B cell (primary cell): ENCODE measurements around the gene FOXD3. TPM values are rescaled to one million over a fixed set of nuclear protein-coding genes. Genes with fewer than 3 reads are reported as not detected.

Experiments used
- ATAC-seq: fragments of 200-7000 bp; cut with Tn5 transposase; one replicate; pipeline ENCODE4 v1.10.0; 2021; ENCODE audit warnings: low read depth, mild to moderate bottlenecking, moderate number of reproducible peaks, moderate library complexity
- CTCF ChIA-PET: fragments of 350-600 bp; sonication (Branson Sonifier 250); formaldehyde crosslinking; loops from one replicate; lab custom pipeline; 2021; ENCODE audit warnings: antibody characterized with exemption, inconsistent platforms; lab: Charles Lee
- POLR2A ChIA-PET: fragments of 350-600 bp; sonication (Branson Sonifier 250); formaldehyde crosslinking; loops from one replicate; lab custom pipeline; 2021; ENCODE audit warnings: antibody characterized with exemption; lab: Charles Lee
- DNase-seq: peaks from one replicate; pipeline ENCODE4 v3.0.0; 2013
- H2AFZ ChIP-seq: 2 replicates; pipeline ENCODE4 v1.6.1; 2012; ENCODE audit warnings: mild to moderate bottlenecking, low read depth, low read length; ENCODE audit not compliant: insufficient read depth, poor library complexity, severe bottlenecking
- H3K27ac ChIP-seq, 2 donors: 1 replicate in 1 of 2; 2 replicates in 1 of 2; pipeline ENCODE4 v1.5.1; 2012 to 2013; ENCODE audit warnings: low read length in 2 of 2, mild to moderate bottlenecking in 2 of 2, moderate library complexity in 1 of 2
- H3K27me3 ChIP-seq, 4 experiments: fragments of 200-600 bp in 1 of 4; sonication (generic) in 1 of 4; replicated peaks in 1 of 4; 1 replicate in 2 of 4; 2 replicates in 2 of 4; pipeline versions ENCODE4 v1.6.1 to v1.7.0; 2013 to 2016; ENCODE audit warnings: low read length in 3 of 4, mild to moderate bottlenecking in 2 of 4, mixed read lengths in 1 of 4, moderate library complexity in 1 of 4; ENCODE audit not compliant: insufficient read depth in 4 of 4, control insufficient read depth in 3 of 4; ENCODE audit errors: control extremely low read depth in 1 of 4
- H3K36me3 ChIP-seq, 2 experiments: replicated peaks in 1 of 2; 1 replicate in 1 of 2; 2 replicates in 1 of 2; pipeline versions ENCODE4 v1.6.1 to v1.7.1; 2013; ENCODE audit warnings: low read length in 1 of 2; ENCODE audit not compliant: insufficient read depth in 2 of 2, control insufficient read depth in 1 of 2; ENCODE audit errors: control extremely low read depth in 1 of 2, extremely low read depth in 1 of 2
- H3K4me1 ChIP-seq, 2 donors: fragments of 200-600 bp in 1 of 2; sonication (generic) in 1 of 2; 1 replicate in 1 of 2; 2 replicates in 1 of 2; pipeline versions ENCODE4 v1.5.1 to v1.6.1; 2013 to 2017; ENCODE audit warnings: low read length in 2 of 2; ENCODE audit not compliant: control insufficient read depth in 2 of 2, insufficient read depth in 2 of 2
- H3K4me2 ChIP-seq: replicated peaks from 2 replicates; pipeline ENCODE3; 2012; ENCODE audit warnings: mild to moderate bottlenecking, low read depth, low read length; ENCODE audit not compliant: poor library complexity, severe bottlenecking
- H3K4me3 ChIP-seq, 5 experiments: fragments of 200-600 bp in 1 of 5; sonication (generic) in 1 of 5; 1 replicate in 3 of 5; 2 replicates in 2 of 5; pipeline versions ENCODE4 v1.5.1 to v1.7.0; 2011 to 2016; ENCODE audit warnings: low read length in 4 of 5, mild to moderate bottlenecking in 4 of 5, low read depth in 2 of 5, control low read depth in 1 of 5, moderate library complexity in 1 of 5; ENCODE audit not compliant: insufficient read depth in 1 of 5; ENCODE audit errors: control extremely low read depth in 1 of 5, extremely low read depth in 1 of 5
- H3K79me2 ChIP-seq: fragments of 200-600 bp; sonication (generic); one replicate; pipeline ENCODE4 v1.6.0; 2016; ENCODE audit warnings: low read length; ENCODE audit not compliant: control insufficient read depth, insufficient read depth
- H3K9ac ChIP-seq: fragments of 200-600 bp; sonication (generic); 2 replicates; pipeline ENCODE4 v1.6.1; 2017; ENCODE audit warnings: mild to moderate bottlenecking, low read length, moderate library complexity
- H3K9me3 ChIP-seq, 3 donors: one replicate each; pipeline versions ENCODE4 v1.6.1 to v1.7.1; 2013; ENCODE audit warnings: low read length in 2 of 3; ENCODE audit not compliant: control insufficient read depth in 2 of 3, insufficient read depth in 1 of 3; ENCODE audit errors: control extremely low read depth in 1 of 3
- H4K20me1 ChIP-seq: 2 replicates; pipeline ENCODE4 v1.6.0; 2012; ENCODE audit warnings: mild to moderate bottlenecking, low read length; ENCODE audit not compliant: insufficient read depth, control insufficient read depth, poor library complexity, severe bottlenecking
- H3K27ac Mint-ChIP-seq: one replicate; pipeline ENCODE4 v1.8.0; 2021; ENCODE audit warnings: mixed read lengths
- H3K27me3 Mint-ChIP-seq: one replicate; pipeline ENCODE4 v1.8.0; 2021; ENCODE audit warnings: mixed read lengths
- H3K4me1 Mint-ChIP-seq: one replicate; pipeline ENCODE4 v1.8.0; 2021; ENCODE audit warnings: mixed read lengths
- H3K4me3 Mint-ChIP-seq: one replicate; pipeline ENCODE4 v1.8.0; 2021; ENCODE audit warnings: mixed read lengths
- H3K9me3 Mint-ChIP-seq: one replicate; pipeline ENCODE4 v1.8.0; 2022; ENCODE audit warnings: mixed read lengths; ENCODE audit not compliant: insufficient read depth
- CTCF ChIP-seq: fragments of 200-600 bp; IDR thresholded peaks from one replicate; pipeline ENCODE4 v1.8.0; 2022; ENCODE audit warnings: antibody characterized with exemption, mild to moderate bottlenecking
- EZH2 ChIP-seq: IDR thresholded peaks from 2 replicates; pipeline ENCODE4 v1.6.1; 2012; ENCODE audit warnings: borderline replicate concordance, low read depth, mild to moderate bottlenecking, moderate library complexity, low read length; ENCODE audit not compliant: insufficient read depth, poor library complexity, severe bottlenecking
- WGBS: methylation state at CpG from one replicate; pipeline ENCODE4 v1.1.5; 2013; ENCODE audit warnings: missing lambda C conversion rate; ENCODE audit not compliant: insufficient coverage; 5-methylcytosine and 5-hydroxymethylcytosine counted together
- intact Hi-C: fragments of 100-400 bp; cut with micrococcal nuclease; formaldehyde crosslinking; loops from one replicate; pipeline ENCODE4 v1.10.0; 2022
- polyA plus RNA-seq: library from polyadenylated mRNA; depleted of rRNA; stranded (reverse); fragments of >200 nt; gene quantifications from 2 replicates; pipeline ENCODE4 v1.2.3, GENCODE V29; 2012
- total RNA-seq, 2 donors: library from RNA; stranded (reverse); fragments of 120-200 nt in 1 of 2; gene quantifications; 1 replicate in 1 of 2; 2 replicates in 1 of 2; pipeline versions ENCODE4 v1.2.3 to v1.2.4, GENCODE V29; 2013 to 2022

FOXD3 gene
- total and polyA plus RNA-seq, 2 donors (not counting 1 experiment from before 2014, with no cell fraction given): not detected

GRCh38 chr1:63321785-63322113 lies 618 bp upstream of the FOXD3 start:
- Histone ChIP-seq H3K27ac (no peak overlapping the region), H3K4me2 (peak overlapping the region; percentile 89), H3K36me3 (no peaks in the 10 kb centered on the region), H3K27me3 (peaks cover 2 to 82% (median 68%) of the 10 kb centered on the region in 4 experiments), H3K9ac (peak overlapping the region; percentile 53), H2AFZ (peak overlapping the region; percentile 68), H3K9me3 (peaks cover 4 to 81% (median 42%) of the 10 kb centered on the region in 3 donors), H4K20me1 (no peaks in the 10 kb centered on the region), H3K4me3 (peak overlapping the region; percentile 38 to 57 (median 53)), H3K4me1 (peaks cover 57 to 74% of the 10 kb centered on the region in 2 donors), H3K79me2 (no peaks in the 10 kb centered on the region)
- ChIA-PET POLR2A (no interaction called here), CTCF (no interaction called here)
- 0% methylated on average over 5 of the region's 12 CpGs for WGBS
- DNase-seq: no peak
- H3K27me3 Mint-ChIP-seq: peaks cover 62% of the 10 kb centered on the region
- peaks cover 8% of the 10 kb centered on the region for H3K9me3 Mint-ChIP-seq
- ATAC-seq: no peak
- no peak for TF ChIP-seq CTCF
- TF ChIP-seq EZH2: no peak
- H3K4me3 Mint-ChIP-seq: peak overlapping the region; percentile 83
- peaks cover 33% of the 10 kb centered on the region for H3K4me1 Mint-ChIP-seq
- H3K27ac Mint-ChIP-seq: peak overlapping the region; percentile 86
- intact Hi-C loops: loop anchor here (2.0 kb wide), 1 partner anchor 45 kb away; the partner anchor contains the start of gene ALG6

- ChIA-PET CTCF (no interaction called here), POLR2A (no interaction called here)
- Histone ChIP-seq H3K79me2 (no peaks in the 10 kb centered on the region), H3K27me3 (peaks cover 2 to 84% (median 72%) of the 10 kb centered on the region in 4 experiments), H3K36me3 (no peaks in the 10 kb centered on the region), H3K27ac (no peak overlapping the region), H3K9ac (peak overlapping the region; percentile 53), H4K20me1 (no peaks in the 10 kb centered on the region), H2AFZ (peak overlapping the region; percentile 68), H3K4me3 (peak overlapping the region in 4 of 5 experiments; percentile 13 to 57 (median 55)), H3K9me3 (peaks cover 4 to 83% (median 51%) of the 10 kb centered on the region in 3 donors), H3K4me2 (peak overlapping the region; percentile 89), H3K4me1 (peaks cover 52 to 73% of the 10 kb centered on the region in 2 donors)
- peak overlapping the region; percentile 88 for H3K4me3 Mint-ChIP-seq
- peaks cover 65% of the 10 kb centered on the region for H3K27me3 Mint-ChIP-seq
- ATAC-seq: peak; percentile 35
- peak overlapping the region; percentile 87 for H3K27ac Mint-ChIP-seq
- peak; percentile 82 for DNase-seq
- intact Hi-C loops: loop anchor here (2.0 kb wide), 1 partner anchor 44 kb away; the partner anchor contains the start of gene ALG6
- peaks cover 25% of the 10 kb centered on the region for H3K4me1 Mint-ChIP-seq
- WGBS: 8% methylated on average over 104 of the region's 104 CpGs
- H3K9me3 Mint-ChIP-seq: peaks cover 6% of the 10 kb centered on the region
- peak; percentile 91 for TF ChIP-seq EZH2
- TF ChIP-seq CTCF: no peak
Measured at GRCh38 chr1:63322944-63323864, 837 bp downstream of the FOXD3 start.
